Measurements from ENCODE around the gene TBL1X. TPM values are rescaled to one million over a fixed set of nuclear protein-coding genes. Genes with fewer than 3 reads are reported as not detected.

TBL1X gene
- total RNA-seq, 1 donor from 2014 or later: 34.5 TPM

- Mint-ChIP-seq H3K9me3 (peaks cover 25% of the 10 kb centered on the region), H3K27ac (no peak overlapping the region), H3K36me3 (peaks cover 52% of the 10 kb centered on the region), H3K4me3 (no peak overlapping the region), H3K4me1 (no peaks in the 10 kb centered on the region), H3K27me3 (ENCODE audit: low read depth) (no peaks in the 10 kb centered on the region)
- no peak for DNase-seq (ENCODE audit: low spot score in 2 of 2, unreplicated experiment in 2 of 2)
- TF ChIP-seq CTCF (IDR thresholded peaks at IDR 0.05; ENCODE audit: unreplicated experiment): no peak
These were observed 238.5 kb downstream of the TBL1X start for GRCh38 chrX:9703406-9703805.

- peaks cover 44% of the 10 kb centered on the region for H3K36me3 Mint-ChIP-seq
- H3K9me3 Mint-ChIP-seq: peaks cover 25% of the 10 kb centered on the region
- TF ChIP-seq CTCF (IDR thresholded peaks at IDR 0.05; ENCODE audit: unreplicated experiment): no peak
- H3K4me1 Mint-ChIP-seq: peaks cover 6% of the 10 kb centered on the region
- no peaks in the 10 kb centered on the region for H3K27me3 Mint-ChIP-seq (ENCODE audit: low read depth)
- no peak overlapping the region for H3K4me3 Mint-ChIP-seq
- no peak for DNase-seq (ENCODE audit: low spot score in 2 of 2, unreplicated experiment in 2 of 2)
- H3K27ac Mint-ChIP-seq: no peak overlapping the region
These were observed 240.1 kb downstream of the TBL1X start for GRCh38 chrX:9704876-9705465.

- H3K27me3 Mint-ChIP-seq (ENCODE audit: low read depth): no peaks in the 10 kb centered on the region
- no peak for TF ChIP-seq CTCF (IDR thresholded peaks at IDR 0.05; ENCODE audit: unreplicated experiment)
- H3K36me3 Mint-ChIP-seq: peaks cover 39% of the 10 kb centered on the region
- DNase-seq (ENCODE audit: low spot score in 2 of 2, unreplicated experiment in 2 of 2): no peak
- peaks cover 6% of the 10 kb centered on the region for H3K4me1 Mint-ChIP-seq
- no peak overlapping the region for H3K4me3 Mint-ChIP-seq
- H3K27ac Mint-ChIP-seq: no peak overlapping the region
- H3K9me3 Mint-ChIP-seq: peaks cover 25% of the 10 kb centered on the region
These were observed 241.6 kb downstream of the TBL1X start for GRCh38 chrX:9706421-9706820.

- peaks cover 42% of the 10 kb centered on the region for H3K36me3 Mint-ChIP-seq
These were observed 242.6 kb downstream of the TBL1X start for GRCh38 chrX:9707306-9708033.

GRCh38 chrX:9708086-9708485, 243.2 kb downstream of the TBL1X start:
- Mint-ChIP-seq H3K27ac (no peak overlapping the region), H3K9me3 (peaks cover 26% of the 10 kb centered on the region), H3K4me3 (no peak overlapping the region), H3K27me3 (ENCODE audit: low read depth) (no peaks in the 10 kb centered on the region), H3K36me3 (peaks cover 45% of the 10 kb centered on the region), H3K4me1 (peaks cover 6% of the 10 kb centered on the region)
- no peak for DNase-seq (ENCODE audit: low spot score in 2 of 2, unreplicated experiment in 2 of 2)
- TF ChIP-seq CTCF (IDR thresholded peaks at IDR 0.05; ENCODE audit: unreplicated experiment): no peak

More at GRCh38 chrX:9707306-9708033, 242.6 kb downstream of the TBL1X start:
- Mint-ChIP-seq H3K9me3 (peaks cover 25% of the 10 kb centered on the region), H3K27me3 (ENCODE audit: low read depth) (no peaks in the 10 kb centered on the region), H3K27ac (no peak overlapping the region), H3K4me3 (no peak overlapping the region), H3K4me1 (peaks cover 6% of the 10 kb centered on the region)
- DNase-seq (ENCODE audit: low spot score in 2 of 2, unreplicated experiment in 2 of 2): no peak
- TF ChIP-seq CTCF (IDR thresholded peaks at IDR 0.05; ENCODE audit: unreplicated experiment): no peak
